Vagina (tissue), 2 donors: ENCODE results near the gene DNAH3.

Experiments
- POLR2A ChIP-seq, 2 donors: fragments of 450-650 bp; IDR thresholded peaks; one replicate each; pipeline ENCODE4 v1.6.1; 2017; ENCODE audit warnings: antibody characterized with exemption in 2 of 2, mild to moderate bottlenecking in 2 of 2, moderate library complexity in 2 of 2
- POLR2AphosphoS5 ChIP-seq, 2 donors: sonication (generic); formaldehyde crosslinking; IDR thresholded peaks; one replicate each; pipeline ENCODE4 v1.9.0; 2017; ENCODE audit warnings: antibody characterized with exemption in 2 of 2, mild to moderate bottlenecking in 2 of 2, low read depth in 1 of 2; ENCODE audit not compliant: insufficient read depth in 1 of 2
- TF ChIP-seq, protein P1 (sequence below), 3 experiments: fragments of 450-650 bp in 2 of 3; fragments of 200-600 bp in 1 of 3; sonication (generic) in 1 of 3; IDR thresholded peaks; one replicate each; pipeline ENCODE4 v1.5.1; 2017 to 2019; ENCODE audit warnings: antibody characterized with exemption in 3 of 3, mild to moderate bottlenecking in 2 of 3, moderate library complexity in 2 of 3

DNA sequence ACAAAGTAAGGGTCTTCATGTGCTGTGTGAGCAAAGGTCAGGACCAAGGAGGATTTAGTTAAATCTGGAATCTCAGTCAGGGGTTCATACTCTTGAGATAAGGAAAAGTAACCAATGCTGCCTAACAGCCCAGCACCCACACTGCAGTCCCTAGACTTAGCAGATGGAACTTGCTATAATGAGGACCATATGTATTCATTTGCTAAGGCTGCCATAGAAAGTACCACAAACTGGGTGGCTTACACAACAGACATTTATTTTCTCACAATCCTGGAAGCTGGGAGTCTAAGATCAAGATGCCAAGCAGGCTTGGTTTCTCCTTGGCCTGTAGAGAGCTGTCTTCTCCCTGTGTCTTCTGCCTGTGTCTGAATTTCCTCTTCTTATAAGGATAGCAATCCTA, 40.0 kb upstream of the DNAH3 start:
- TF ChIP-seq, protein P1, sequence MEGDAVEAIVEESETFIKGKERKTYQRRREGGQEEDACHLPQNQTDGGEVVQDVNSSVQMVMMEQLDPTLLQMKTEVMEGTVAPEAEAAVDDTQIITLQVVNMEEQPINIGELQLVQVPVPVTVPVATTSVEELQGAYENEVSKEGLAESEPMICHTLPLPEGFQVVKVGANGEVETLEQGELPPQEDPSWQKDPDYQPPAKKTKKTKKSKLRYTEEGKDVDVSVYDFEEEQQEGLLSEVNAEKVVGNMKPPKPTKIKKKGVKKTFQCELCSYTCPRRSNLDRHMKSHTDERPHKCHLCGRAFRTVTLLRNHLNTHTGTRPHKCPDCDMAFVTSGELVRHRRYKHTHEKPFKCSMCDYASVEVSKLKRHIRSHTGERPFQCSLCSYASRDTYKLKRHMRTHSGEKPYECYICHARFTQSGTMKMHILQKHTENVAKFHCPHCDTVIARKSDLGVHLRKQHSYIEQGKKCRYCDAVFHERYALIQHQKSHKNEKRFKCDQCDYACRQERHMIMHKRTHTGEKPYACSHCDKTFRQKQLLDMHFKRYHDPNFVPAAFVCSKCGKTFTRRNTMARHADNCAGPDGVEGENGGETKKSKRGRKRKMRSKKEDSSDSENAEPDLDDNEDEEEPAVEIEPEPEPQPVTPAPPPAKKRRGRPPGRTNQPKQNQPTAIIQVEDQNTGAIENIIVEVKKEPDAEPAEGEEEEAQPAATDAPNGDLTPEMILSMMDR (IDR thresholded peaks at IDR 0.05): no peak
- no peak for TF ChIP-seq POLR2A (IDR thresholded peaks at IDR 0.05)
- no peak for TF ChIP-seq POLR2AphosphoS5 (IDR thresholded peaks at IDR 0.05; ENCODE audit: insufficient read depth in 1 of 2, low read depth in 1 of 2)
